H54 (cell line): ENCODE measurements around the gene ACSS2.

Source experiments
- DNase-seq: peaks from one replicate; pipeline ENCODE4 v3.0.0; 2011; ENCODE audit warnings: low spot score, mixed read lengths; ENCODE audit not compliant: insufficient read length
- FAIRE-seq: peaks from 3 replicates; lab custom pipeline; 2011; peaks lifted over from hg19 to GRCh38; lab: Jason Lieb, UNC
- POLR2A ChIP-seq: IDR thresholded peaks from 2 replicates; pipeline ENCODE4 v1.6.1; 2011; ENCODE audit warnings: low read depth, mild to moderate bottlenecking, low read length

The ACSS2 gene

DNA sequence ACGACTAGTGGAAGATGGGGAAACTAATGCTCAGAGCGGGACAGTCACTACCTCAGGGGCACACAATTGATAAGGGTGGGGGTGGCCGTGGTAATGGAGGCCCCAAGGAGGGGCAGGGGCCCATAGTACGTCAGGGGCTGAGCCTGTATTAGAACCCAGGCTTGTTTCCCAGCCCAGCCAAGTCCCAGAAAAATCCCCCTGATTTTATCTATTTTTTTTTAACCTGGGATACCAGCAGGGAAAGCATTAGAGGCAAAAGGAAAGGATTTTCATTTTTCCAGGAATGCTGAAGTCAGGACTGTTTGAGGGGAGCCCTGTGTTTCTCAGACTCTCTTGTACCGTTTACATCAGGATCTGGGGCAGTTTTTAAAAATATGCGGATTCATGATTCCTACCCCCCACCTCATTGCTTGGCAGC lies 79.6 kb downstream of the ACSS2 start:
- DNase-seq, result no peak
- TF ChIP-seq POLR2A, result no peak
- no peak for FAIRE-seq

DNA sequence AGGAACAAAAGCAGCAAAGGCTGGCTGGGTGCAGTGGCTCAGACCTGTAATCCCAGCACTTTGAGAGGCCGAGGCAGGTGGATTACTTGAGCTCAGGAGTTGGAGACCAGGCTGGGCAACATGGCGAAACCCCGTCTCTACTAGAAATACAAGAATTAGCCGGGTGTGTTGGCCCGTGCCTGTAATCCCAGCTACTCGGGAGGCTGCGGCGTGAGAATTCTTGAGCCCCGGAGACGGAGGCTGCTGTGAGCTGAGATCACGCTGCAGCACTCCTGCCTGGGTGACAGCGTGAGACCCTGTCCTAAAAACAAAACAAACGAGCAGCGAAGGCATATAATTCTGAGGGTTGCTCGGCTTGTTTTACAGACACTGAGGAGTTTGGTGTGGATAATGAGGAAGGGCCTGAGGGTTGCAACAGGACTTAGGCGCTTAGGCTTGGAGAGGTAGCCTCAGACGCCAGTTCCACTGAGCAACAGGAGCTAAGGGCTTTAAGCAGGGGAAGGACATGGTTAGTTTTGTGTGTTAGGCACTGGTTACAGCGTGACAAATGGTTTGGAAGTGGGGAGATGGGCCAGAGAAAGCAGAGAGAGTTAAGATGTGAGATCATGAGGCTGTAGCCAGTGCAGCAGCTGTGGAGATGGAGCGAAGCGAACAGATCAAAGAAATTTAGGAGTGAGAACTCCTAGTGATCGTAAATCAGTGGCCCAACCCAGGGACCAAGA lies 80.5 kb downstream of the ACSS2 start:
- FAIRE-seq (no peak), DNase-seq (no peak)
- no peak for TF ChIP-seq POLR2A

DNA sequence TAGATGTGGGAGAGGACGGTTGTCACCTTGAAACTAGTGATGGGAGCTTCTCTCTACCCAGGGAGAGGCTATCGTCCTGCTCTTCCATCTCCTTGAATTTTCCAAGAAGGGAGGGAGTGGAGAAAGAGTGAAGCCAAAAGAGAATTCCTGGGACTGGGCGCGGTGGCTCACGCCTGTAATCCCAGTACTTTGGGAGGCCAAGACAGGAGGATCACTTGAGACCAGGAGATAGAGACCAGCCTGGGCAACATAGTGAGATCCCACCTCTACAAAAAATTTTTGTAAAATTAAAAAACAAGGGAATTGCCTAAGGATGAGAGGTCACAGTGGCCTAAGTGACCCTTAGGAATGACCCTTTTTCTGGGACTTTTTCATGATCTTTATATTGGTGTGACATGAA lies 88.1 kb downstream of the ACSS2 start:
- DNase-seq (no peak), FAIRE-seq (no peak)
- TF ChIP-seq POLR2A, result no peak

DNA sequence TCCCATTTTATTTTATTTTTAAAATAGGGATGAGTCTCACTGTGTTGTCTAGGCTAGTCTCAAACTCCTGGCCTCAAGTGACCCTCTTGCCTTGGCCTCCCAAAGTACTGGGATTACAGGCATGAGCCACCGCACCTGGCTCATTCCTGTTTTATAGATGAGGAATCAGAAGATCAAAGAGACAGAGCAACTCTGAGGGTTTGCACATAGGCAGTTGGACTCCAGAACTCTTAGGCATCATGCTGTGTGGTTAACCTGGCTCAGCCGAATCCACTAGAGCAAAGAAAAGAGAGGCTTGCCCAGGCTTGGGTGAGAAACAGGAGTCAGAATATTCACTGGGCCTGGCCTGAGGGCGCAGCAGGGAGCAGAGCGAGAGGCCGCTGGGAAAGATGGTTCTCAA lies 88.6 kb downstream of the ACSS2 start:
- no peak for TF ChIP-seq POLR2A
- no peak for DNase-seq

DNA sequence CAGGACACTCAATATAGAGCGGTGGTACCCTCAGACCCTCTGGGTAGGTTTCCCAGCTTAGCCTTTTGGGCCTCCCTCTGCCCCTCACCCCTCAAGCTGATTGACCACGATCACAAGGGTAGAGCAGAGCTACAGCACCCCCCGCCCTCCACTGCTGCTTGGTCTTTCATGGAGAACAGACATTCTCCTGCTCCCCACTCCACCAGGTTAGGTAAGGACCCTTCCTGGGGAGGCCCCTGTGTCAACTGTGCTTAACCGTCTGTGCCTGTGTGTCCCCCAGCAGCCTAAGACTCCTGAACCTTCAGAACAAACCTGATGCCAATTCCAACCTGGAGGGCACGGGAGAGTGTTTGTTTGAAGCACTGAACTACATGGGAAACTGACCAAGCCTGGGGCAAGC lies 91.0 kb downstream of the ACSS2 start:
- no peak for DNase-seq
- FAIRE-seq, result no peak
- TF ChIP-seq POLR2A, result no peak

More for the DNA sequence above, 88.6 kb downstream of the ACSS2 start:
- no peak for FAIRE-seq

DNA sequence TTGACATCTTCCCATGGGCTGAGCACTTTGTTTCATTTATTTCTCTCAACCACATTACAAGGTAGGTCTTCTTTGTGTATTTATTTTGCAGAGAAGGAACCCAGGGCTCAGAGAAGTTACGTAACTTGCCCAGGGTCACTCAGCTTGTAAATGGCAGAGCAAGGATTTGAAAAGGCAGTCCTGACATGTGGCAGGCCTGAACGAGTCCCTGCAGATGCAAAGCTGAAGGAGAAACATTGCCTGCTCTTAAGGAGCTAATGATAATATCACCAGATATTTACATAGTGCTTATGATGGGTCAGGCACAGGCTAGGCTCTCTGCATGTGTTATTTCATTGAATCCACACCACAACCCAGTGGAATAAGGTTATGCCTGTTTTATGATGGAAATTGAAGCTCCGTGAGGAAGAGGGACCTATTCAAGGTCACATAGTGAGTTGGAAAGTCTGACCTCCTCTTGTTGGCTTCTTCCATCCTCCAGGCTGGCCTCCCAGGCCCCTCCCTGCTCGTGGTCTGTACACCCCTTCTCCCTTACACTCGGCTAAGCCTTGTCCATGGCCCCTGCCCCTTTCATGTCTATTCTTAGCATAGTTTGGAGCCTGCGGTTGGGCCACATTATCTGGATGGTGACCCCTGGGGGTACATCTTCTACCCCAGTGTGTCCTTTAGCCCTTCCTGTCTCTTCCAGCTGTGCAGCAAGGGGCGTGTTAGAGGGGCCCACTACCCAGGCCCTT lies 91.8 kb downstream of the ACSS2 start:
- no peak for FAIRE-seq
- TF ChIP-seq POLR2A, result no peak
- no peak for DNase-seq

DNA sequence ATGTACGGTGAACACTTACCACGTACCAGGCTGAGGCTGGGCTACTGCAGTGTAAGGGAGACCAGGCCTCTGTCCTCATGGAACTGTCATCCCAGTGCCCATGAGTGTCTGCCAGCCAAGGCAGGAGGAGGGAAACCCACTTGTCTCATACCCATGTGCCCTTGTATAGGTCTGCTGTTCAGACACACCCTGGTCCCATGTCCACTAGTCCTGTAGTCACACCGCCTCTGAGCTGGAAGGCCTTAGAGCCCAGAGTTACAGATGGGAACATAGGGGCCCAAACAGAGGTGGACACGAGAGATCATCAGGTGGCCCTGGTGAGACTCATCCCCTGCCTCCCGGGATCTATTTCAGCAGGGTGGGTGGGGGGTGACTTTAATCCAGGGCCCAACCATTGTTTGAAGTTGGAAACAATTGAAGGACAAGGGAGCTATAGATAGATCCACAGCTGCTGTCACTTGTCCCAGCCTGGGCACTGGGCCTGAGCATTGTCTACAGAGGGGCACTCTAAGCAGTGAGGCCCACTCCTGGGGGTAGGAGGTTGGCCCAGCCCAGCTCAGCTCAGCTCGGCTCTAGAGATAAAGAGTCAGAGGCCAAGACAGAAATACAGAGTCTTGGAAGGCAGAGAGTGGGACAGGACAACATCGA lies 93.9 kb downstream of the ACSS2 start:
- no peak for FAIRE-seq
- no peak for TF ChIP-seq POLR2A

DNA sequence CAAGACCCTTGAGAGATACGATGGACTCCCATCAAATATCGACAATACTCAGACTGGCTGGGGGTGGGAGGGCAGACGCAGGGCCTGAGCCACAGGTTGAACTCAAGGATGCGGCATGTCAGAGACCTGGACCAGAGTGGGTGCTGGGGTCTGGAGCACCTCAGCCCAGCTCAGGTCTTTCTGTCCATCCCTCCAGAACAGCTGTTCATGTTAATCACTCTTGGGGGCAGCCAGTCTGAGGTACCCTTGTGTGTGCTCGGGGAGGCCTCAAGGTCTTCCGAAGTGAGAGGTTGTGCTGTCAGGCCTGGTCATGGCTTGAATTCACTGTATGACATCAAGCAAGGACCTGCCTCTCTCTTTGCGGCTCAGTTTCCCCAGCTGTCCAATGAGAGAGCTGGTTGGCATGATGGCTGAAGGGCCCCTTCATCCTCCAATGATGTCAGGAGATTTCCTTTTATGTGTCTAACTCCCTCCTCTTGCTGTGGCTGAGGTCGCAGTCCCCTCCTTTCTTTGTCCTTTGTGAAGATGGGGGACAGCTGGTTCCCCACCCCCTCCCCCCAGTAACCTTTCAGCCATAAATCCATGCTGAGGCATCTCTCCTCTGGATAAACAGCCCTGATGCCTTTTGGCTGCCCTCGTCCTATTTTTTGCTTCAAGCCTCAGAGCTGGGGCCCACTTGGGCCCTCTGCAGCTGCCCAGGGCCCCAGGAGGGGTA lies 94.6 kb downstream of the ACSS2 start:
- no peak for TF ChIP-seq POLR2A
- FAIRE-seq, result no peak
- DNase-seq, result no peak

More for the DNA sequence above, 93.9 kb downstream of the ACSS2 start:
- DNase-seq, result no peak

DNA sequence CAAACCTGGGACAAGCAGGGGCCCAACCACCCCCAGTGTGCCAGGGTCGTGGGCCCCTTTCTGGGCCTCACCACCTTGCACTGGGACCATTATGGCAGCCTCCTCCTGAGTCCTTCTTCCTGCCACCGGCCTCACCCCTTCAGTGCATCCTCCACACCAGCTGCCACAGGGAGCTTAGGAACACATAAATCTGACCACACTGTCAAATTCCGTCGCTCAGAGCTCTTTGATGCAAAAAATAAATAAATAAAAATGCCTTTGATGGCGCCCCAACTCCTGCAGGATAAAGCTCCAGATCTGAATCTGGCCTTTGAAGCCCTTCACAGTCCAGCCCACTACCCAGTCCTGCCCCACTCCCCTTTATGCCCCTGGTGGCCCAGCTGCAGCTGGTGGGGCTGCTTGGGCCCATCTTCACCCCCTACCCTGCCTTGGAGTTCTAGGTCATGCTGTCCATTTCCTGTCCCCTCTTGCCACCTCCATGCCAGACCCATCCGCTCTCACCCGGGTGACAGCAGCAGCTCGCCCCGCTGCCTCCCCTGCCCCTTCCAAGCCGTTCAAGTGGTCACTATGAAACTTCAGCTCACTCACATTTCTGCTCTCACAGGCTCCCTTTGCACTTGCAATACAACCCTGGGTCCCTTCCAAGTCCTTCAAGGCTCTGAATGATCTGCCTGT lies 95.3 kb downstream of the ACSS2 start:
- DNase-seq (no peak), FAIRE-seq (no peak)
- no peak for TF ChIP-seq POLR2A

DNA sequence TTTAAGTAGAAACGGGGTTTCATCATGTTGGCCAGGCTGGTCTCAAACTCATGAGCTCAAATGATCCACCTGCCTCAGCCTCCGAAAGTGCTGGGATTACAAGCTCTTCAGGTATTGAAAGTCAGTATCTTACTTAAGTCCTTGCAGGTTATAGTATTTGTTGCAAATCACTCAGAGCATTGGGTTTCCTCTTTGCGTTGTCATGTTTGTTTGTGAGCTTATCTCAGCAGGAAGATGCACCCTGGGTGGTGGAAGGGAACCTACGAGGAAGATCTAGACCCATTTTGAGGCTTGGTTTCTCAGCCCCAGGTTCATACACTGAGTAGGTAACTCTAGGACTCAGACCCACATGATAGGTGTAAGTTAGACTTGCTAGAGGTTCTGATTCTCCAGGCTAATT lies 97.8 kb downstream of the ACSS2 start:
- FAIRE-seq (no peak), DNase-seq (no peak)
- no peak for TF ChIP-seq POLR2A

DNA sequence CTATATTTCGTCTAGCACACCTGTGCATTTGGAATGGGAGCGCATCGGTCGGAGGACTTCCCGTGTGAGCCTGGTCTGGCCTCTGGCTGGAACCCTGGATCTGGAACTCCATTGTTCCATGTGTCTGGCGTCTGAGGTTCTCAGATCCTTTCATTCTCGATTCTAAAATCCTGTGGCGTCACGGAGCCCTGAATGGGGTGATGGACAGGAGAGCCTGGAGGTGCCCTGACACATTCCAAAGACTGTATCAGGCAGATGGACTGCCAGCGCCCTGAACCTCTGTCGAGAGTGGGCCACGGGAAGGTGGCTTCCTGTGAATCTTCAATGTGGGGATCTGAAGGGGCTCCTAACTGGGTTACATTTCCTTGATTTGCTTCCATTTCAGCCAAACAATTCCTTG lies 99.9 kb downstream of the ACSS2 start:
- no peak for TF ChIP-seq POLR2A
- no peak for FAIRE-seq

More for the DNA sequence above, 99.9 kb downstream of the ACSS2 start:
- no peak for DNase-seq
